GM12891 (cell line): Measurements from ENCODE around the gene PAPPA2.

ENCODE experiments used
- PAX5 ChIP-seq: IDR thresholded peaks from 2 replicates; pipeline ENCODE4 v1.6.1; 2011; ENCODE audit warnings: low read length, moderate library complexity, mild to moderate bottlenecking; ENCODE audit not compliant: insufficient read depth, severe bottlenecking
- POLR2A ChIP-seq: IDR thresholded peaks from 2 replicates; pipeline ENCODE4 v1.6.1; 2011; ENCODE audit warnings: low read depth, low read length, control low read depth
- POLR2AphosphoS5 ChIP-seq: IDR thresholded peaks from 2 replicates; pipeline ENCODE4 v1.6.1; 2011; ENCODE audit warnings: low read depth, low read length, control low read depth
- POU2F2 ChIP-seq: IDR thresholded peaks from 2 replicates; pipeline ENCODE4 v1.6.1; 2011; ENCODE audit warnings: low read depth, mild to moderate bottlenecking, control low read depth, low read length, moderate library complexity
- SPI1 ChIP-seq: IDR thresholded peaks from 2 replicates; pipeline ENCODE4 v1.6.1; 2011; ENCODE audit warnings: low read depth, low read length, control low read depth
- TAF1 ChIP-seq: IDR thresholded peaks from 2 replicates; pipeline ENCODE4 v1.6.1; 2011; ENCODE audit warnings: low read depth, low read length, control low read depth

GRCh38 chr1:176696689-176697088 is 233.7 kb downstream of the PAPPA2 start:
- no peak for TF ChIP-seq TAF1
- no peak for TF ChIP-seq POLR2A
- no peak for TF ChIP-seq POU2F2
- TF ChIP-seq SPI1 = no peak
- TF ChIP-seq POLR2AphosphoS5 = no peak
- TF ChIP-seq PAX5 = no peak
